Loucy (cell line): ENCODE data around the gene DAPK1.

Experiments
- H2AFZ ChIP-seq: fragments of 200-600 bp; sonication (generic); 2 replicates; pipeline ENCODE4 v1.6.0; 2016; ENCODE audit warnings: antibody characterized with exemption, mild to moderate bottlenecking, low read length, moderate library complexity
- H3F3A ChIP-seq: fragments of 200-600 bp; 2 replicates; pipeline ENCODE4 v1.6.0; 2016; ENCODE audit warnings: antibody characterized with exemption, low read depth, mild to moderate bottlenecking
- H3K27me3 ChIP-seq: fragments of 200-600 bp; sonication (generic); 2 replicates; pipeline ENCODE4 v1.6.1; 2014; ENCODE audit warnings: low read length, mild to moderate bottlenecking; ENCODE audit not compliant: insufficient read depth, poor library complexity, severe bottlenecking
- H3K36me3 ChIP-seq: fragments of 200-600 bp; sonication (generic); 2 replicates; pipeline ENCODE4 v1.6.1; 2016; ENCODE audit warnings: low read length; ENCODE audit not compliant: insufficient read depth
- H3K4me1 ChIP-seq: fragments of 200-600 bp; sonication (generic); 2 replicates; pipeline ENCODE4 v1.5.1; 2014; ENCODE audit warnings: low read length, mild to moderate bottlenecking; ENCODE audit not compliant: insufficient read depth, poor library complexity, severe bottlenecking
- H3K4me2 ChIP-seq: fragments of 200-600 bp; sonication (generic); 2 replicates; pipeline ENCODE4 v1.6.0; 2014; ENCODE audit warnings: antibody characterized with exemption, low read length, low read depth, mild to moderate bottlenecking; ENCODE audit not compliant: poor library complexity, severe bottlenecking
- H3K4me3 ChIP-seq: fragments of 200-600 bp; sonication (generic); 2 replicates; pipeline ENCODE4 v1.5.1; 2014; ENCODE audit warnings: low read length, mild to moderate bottlenecking, mixed read lengths; ENCODE audit not compliant: poor library complexity, severe bottlenecking
- H3K79me2 ChIP-seq: fragments of 200-600 bp; sonication (generic); 2 replicates; pipeline ENCODE4 v1.6.1; 2014; ENCODE audit warnings: low read length; ENCODE audit not compliant: insufficient read depth
- H3K9ac ChIP-seq: fragments of 200-600 bp; sonication (generic); 2 replicates; pipeline ENCODE4 v1.6.0; 2014; ENCODE audit warnings: mild to moderate bottlenecking, low read depth, low read length, moderate library complexity; ENCODE audit not compliant: poor library complexity, severe bottlenecking
- H3K9me2 ChIP-seq: fragments of 200-600 bp; sonication (generic); replicated peaks from 2 replicates; pipeline ENCODE4 v1.6.1; 2016; ENCODE audit warnings: low read depth, low read length, mixed read lengths
- H3K9me3 ChIP-seq: fragments of 200-600 bp; sonication (generic); 2 replicates; pipeline ENCODE4 v1.6.1; 2014; ENCODE audit warnings: mild to moderate bottlenecking, antibody characterized with exemption, low read length, low read depth; ENCODE audit not compliant: insufficient read depth
- H4K20me1 ChIP-seq: fragments of 200-600 bp; sonication (generic); 2 replicates; pipeline ENCODE4 v1.6.0; 2014; ENCODE audit warnings: antibody characterized with exemption, low read length, mild to moderate bottlenecking; ENCODE audit not compliant: insufficient read depth, poor library complexity, severe bottlenecking
- CTCF ChIP-seq: fragments of 200-600 bp; sonication (generic); conservative IDR thresholded peaks from 2 replicates; pipeline ENCODE4 v1.5.1; 2014; ENCODE audit warnings: mild to moderate bottlenecking, antibody characterized with exemption, low read length
- EZH2phosphoT487 ChIP-seq: fragments of 200-600 bp; IDR thresholded peaks from 2 replicates; pipeline ENCODE4 v1.6.1; 2018; ENCODE audit warnings: antibody characterized with exemption, mild to moderate bottlenecking, moderate library complexity, borderline replicate concordance

DAPK1 gene

GRCh38 chr9:87607859-87608258, 110.2 kb downstream of the DAPK1 start:
- Histone ChIP-seq H4K20me1 (no peaks in the 10 kb centered on the region), H3K9me2 (no peaks in the 10 kb centered on the region), H3K4me1 (peaks cover 3% of the 10 kb centered on the region), H3F3A (no peaks in the 10 kb centered on the region), H3K9me3 (no peaks in the 10 kb centered on the region), H3K4me2 (no peak overlapping the region), H3K9ac (no peak overlapping the region), H3K4me3 (no peak overlapping the region), H2AFZ (no peak overlapping the region), H3K27me3 (no peaks in the 10 kb centered on the region), H3K36me3 (peaks cover 25% of the 10 kb centered on the region; the same call in 1 of the 2 replicates), H3K79me2 (no peaks in the 10 kb centered on the region)
- TF ChIP-seq CTCF (no peak), EZH2phosphoT487 (no peak)

- Histone ChIP-seq H4K20me1 (no peaks in the 10 kb centered on the region), H3K4me3 (no peak overlapping the region), H3K9ac (no peak overlapping the region), H3K27me3 (no peaks in the 10 kb centered on the region), H3F3A (no peaks in the 10 kb centered on the region), H3K9me2 (no peaks in the 10 kb centered on the region), H2AFZ (no peak overlapping the region), H3K4me2 (no peak overlapping the region), H3K4me1 (peaks cover 1% of the 10 kb centered on the region), H3K9me3 (no peaks in the 10 kb centered on the region), H3K36me3 (peaks cover 25% of the 10 kb centered on the region; the same call in 1 of the 2 replicates), H3K79me2 (no peaks in the 10 kb centered on the region)
- no peak for TF ChIP-seq CTCF
- TF ChIP-seq EZH2phosphoT487, result no peak
Measured at GRCh38 chr9:87609002-87609401, 111.3 kb downstream of the DAPK1 start.

GRCh38 chr9:87609486-87609885, 111.8 kb downstream of the DAPK1 start:
- Histone ChIP-seq H3K4me2 (no peak overlapping the region), H3K4me1 (no peaks in the 10 kb centered on the region), H4K20me1 (no peaks in the 10 kb centered on the region), H3F3A (no peaks in the 10 kb centered on the region), H3K36me3 (peaks cover 25% of the 10 kb centered on the region; the same call in 1 of the 2 replicates), H3K9ac (no peak overlapping the region), H3K27me3 (no peaks in the 10 kb centered on the region), H3K9me3 (no peaks in the 10 kb centered on the region), H2AFZ (no peak overlapping the region), H3K4me3 (no peak overlapping the region), H3K9me2 (no peaks in the 10 kb centered on the region), H3K79me2 (no peaks in the 10 kb centered on the region)
- TF ChIP-seq EZH2phosphoT487, result no peak
- TF ChIP-seq CTCF, result no peak
